Measurements from ENCODE around the gene RAB22A. TPM values are rescaled to one million over a fixed set of nuclear protein-coding genes. Genes with fewer than 3 reads are reported as not detected.
"Not testable (repeated sequence)": the region's sequence is repeated elsewhere in the genome, so short reads cannot be mapped to it uniquely, and the experiment has no call there.

The RAB22A gene
- total RNA-seq, 2 donors from 2014 or later: 8.4 to 11.6 TPM

DNA sequence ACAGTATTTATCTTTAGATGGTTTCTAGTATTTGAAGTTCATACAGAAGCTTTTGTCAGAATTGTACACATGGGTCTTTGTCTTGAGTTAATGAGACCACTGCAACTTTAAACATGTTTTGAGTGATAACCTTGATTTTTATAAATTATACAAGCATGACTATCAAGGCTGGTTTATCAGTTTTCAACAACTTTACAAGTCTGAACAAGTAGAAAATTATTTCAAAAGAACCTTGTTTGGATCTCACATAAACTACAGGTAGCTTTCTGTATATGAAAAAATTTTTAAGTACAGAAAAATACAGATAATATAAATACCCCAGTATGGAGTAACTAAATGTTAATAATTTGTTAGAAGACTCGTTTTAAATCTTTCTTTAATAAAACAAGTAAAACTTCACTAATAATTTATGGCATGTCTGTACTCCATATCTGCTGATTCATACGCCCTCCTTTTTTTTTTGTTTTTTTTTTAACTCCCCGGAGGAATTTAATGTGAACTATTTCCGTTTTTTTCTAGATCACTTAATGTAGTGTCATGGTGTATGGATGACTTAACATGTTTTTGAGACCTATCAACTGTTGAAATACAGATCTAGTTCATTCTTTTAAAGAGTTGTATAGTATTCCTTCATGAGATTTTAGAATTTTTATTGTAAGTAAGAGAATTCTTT lies 97.8 kb downstream of the RAB22A start:
- H3K4me3 ChIP-seq (ENCODE audit: low read length): no peak overlapping the region
- H3K27ac ChIP-seq (ENCODE audit: low read depth, low read length): no peak overlapping the region
- no peaks in the 10 kb centered on the region for H3K27me3 ChIP-seq (ENCODE audit: control insufficient read depth, insufficient read depth, low read length, poor library complexity, severe bottlenecking)
- Mint-ChIP-seq H3K27ac (peak overlapping the region; percentile 16), H3K9me3 (no peaks in the 10 kb centered on the region), H3K27me3 (ENCODE audit: insufficient read depth) (no peaks in the 10 kb centered on the region), H3K36me3 (ENCODE audit: low read depth) (peaks cover 4% of the 10 kb centered on the region), H3K4me3 (no peak overlapping the region), H3K4me1 (peaks cover 19% of the 10 kb centered on the region)
- H3K9ac ChIP-seq (ENCODE audit: extremely low read depth, low read length, poor library complexity, severe bottlenecking): no peak overlapping the region
- 89% methylated on average over 4 of the region's 4 CpGs; no CpG with 5 or more reads in 1 of the 2 experiments for WGBS, 2 experiments (ENCODE audit: insufficient coverage in 1 of 2, insufficient read length in 1 of 2)
- H3K4me1 ChIP-seq (ENCODE audit: control insufficient read depth, insufficient read depth, low read length): peaks cover 3% of the 10 kb centered on the region
- H3K36me3 ChIP-seq (ENCODE audit: control insufficient read depth, insufficient read depth, low read length): peaks cover 6% of the 10 kb centered on the region
- no peak for DNase-seq
- TF ChIP-seq, protein P1, sequence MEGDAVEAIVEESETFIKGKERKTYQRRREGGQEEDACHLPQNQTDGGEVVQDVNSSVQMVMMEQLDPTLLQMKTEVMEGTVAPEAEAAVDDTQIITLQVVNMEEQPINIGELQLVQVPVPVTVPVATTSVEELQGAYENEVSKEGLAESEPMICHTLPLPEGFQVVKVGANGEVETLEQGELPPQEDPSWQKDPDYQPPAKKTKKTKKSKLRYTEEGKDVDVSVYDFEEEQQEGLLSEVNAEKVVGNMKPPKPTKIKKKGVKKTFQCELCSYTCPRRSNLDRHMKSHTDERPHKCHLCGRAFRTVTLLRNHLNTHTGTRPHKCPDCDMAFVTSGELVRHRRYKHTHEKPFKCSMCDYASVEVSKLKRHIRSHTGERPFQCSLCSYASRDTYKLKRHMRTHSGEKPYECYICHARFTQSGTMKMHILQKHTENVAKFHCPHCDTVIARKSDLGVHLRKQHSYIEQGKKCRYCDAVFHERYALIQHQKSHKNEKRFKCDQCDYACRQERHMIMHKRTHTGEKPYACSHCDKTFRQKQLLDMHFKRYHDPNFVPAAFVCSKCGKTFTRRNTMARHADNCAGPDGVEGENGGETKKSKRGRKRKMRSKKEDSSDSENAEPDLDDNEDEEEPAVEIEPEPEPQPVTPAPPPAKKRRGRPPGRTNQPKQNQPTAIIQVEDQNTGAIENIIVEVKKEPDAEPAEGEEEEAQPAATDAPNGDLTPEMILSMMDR (conservative IDR thresholded peaks at IDR 0.05): no peak
- H3K9me3 ChIP-seq (ENCODE audit: control insufficient read depth, low read length): no peaks in the 10 kb centered on the region

DNA sequence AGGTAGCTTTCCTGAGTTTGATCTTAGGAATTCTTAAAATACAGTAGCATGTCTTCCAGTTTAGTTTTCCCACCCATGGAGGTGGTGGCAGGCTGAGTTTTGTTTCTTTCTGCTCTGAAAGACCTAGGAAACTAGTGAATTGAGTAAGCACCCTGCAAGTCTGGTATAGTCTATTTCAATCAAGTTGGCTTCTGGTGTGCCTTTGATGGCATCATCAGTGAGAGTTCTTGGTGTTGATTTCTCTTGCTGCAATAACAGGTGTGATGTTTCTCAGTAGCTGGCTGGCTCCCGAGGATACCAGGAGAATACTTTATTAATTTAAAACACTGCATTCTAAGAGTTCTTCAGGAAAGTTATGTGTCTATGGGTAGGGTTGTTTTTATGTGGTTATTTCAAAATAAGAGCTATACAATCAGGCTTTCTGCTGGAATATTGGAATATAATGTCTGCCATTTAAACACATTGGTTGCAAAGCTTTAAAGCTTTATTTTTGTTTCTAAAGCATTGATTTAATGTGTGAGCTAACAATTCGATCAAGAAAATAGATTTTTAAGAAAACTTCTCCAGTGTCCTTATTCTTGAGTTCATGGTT lies 98.5 kb downstream of the RAB22A start:
- Mint-ChIP-seq H3K9me3 (peaks cover 4% of the 10 kb centered on the region), H3K4me1 (peaks cover 19% of the 10 kb centered on the region), H3K27me3 (ENCODE audit: insufficient read depth) (no peaks in the 10 kb centered on the region), H3K36me3 (ENCODE audit: low read depth) (peaks cover 7% of the 10 kb centered on the region), H3K4me3 (no peak overlapping the region), H3K27ac (peak overlapping the region; percentile 16)
- H3K27me3 ChIP-seq (ENCODE audit: control insufficient read depth, insufficient read depth, low read length, poor library complexity, severe bottlenecking): no peaks in the 10 kb centered on the region
- H3K36me3 ChIP-seq (ENCODE audit: control insufficient read depth, insufficient read depth, low read length): peaks cover 6% of the 10 kb centered on the region
- H3K4me1 ChIP-seq (ENCODE audit: control insufficient read depth, insufficient read depth, low read length): peaks cover 7% of the 10 kb centered on the region
- H3K4me3 ChIP-seq (ENCODE audit: low read length): no peak overlapping the region
- no peak for DNase-seq
- H3K27ac ChIP-seq (ENCODE audit: low read depth, low read length): no peak overlapping the region
- 85 to 100% methylated on average over 1 of the region's 2 CpGs for WGBS, 2 experiments (ENCODE audit: insufficient coverage in 1 of 2, insufficient read length in 1 of 2)
- H3K9me3 ChIP-seq (ENCODE audit: control insufficient read depth, low read length): no peaks in the 10 kb centered on the region
- TF ChIP-seq, protein P1 (conservative IDR thresholded peaks at IDR 0.05): no peak
- no peak overlapping the region for H3K9ac ChIP-seq (ENCODE audit: extremely low read depth, low read length, poor library complexity, severe bottlenecking)

DNA sequence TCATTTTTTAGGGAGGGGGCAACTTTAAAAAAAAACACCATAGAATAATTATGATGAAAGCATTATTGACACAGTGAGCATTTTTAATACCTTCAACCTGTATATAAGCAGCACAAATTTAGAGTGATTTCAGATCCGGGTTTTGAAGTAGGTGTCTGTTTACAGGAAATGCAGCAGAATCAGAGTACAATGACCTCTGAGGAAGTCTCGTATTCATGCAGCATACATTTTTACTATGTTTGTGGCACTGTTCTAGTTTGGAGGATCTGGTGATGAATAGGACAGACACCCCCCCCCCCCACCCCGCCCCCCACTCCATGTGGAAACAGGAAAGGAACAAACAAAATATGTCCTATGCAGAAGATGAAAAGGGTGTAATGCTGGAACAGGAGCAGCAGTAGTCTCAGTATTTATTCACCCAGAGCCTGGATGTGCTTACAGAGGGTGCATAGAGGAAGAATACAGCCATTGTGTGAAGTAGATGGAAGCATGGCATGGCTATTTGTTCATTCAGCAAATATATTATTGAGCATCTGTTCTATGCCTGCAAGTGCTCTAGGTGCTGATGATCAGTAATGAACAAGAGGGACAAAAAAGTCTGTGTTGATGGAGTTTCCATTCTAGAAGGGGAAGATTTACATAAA lies 99.2 kb downstream of the RAB22A start:
- Histone ChIP-seq H3K36me3 (ENCODE audit: control insufficient read depth, insufficient read depth, low read length) (peaks cover 6% of the 10 kb centered on the region), H3K4me1 (ENCODE audit: control insufficient read depth, insufficient read depth, low read length) (peaks cover 7% of the 10 kb centered on the region), H3K9ac (ENCODE audit: extremely low read depth, low read length, poor library complexity, severe bottlenecking) (no peak overlapping the region), H3K27me3 (ENCODE audit: control insufficient read depth, insufficient read depth, low read length, poor library complexity, severe bottlenecking) (no peaks in the 10 kb centered on the region), H3K9me3 (ENCODE audit: control insufficient read depth, low read length) (no peaks in the 10 kb centered on the region), H3K27ac (ENCODE audit: low read depth, low read length) (peak overlapping the region; percentile 30), H3K4me3 (ENCODE audit: low read length) (no peak overlapping the region)
- peaks cover 4% of the 10 kb centered on the region for H3K9me3 Mint-ChIP-seq
- peaks cover 19% of the 10 kb centered on the region for H3K4me1 Mint-ChIP-seq
- WGBS, 2 experiments (ENCODE audit: insufficient coverage in 1 of 2, insufficient read length in 1 of 2): 84% methylated on average over 3 of the region's 3 CpGs; no CpG with 5 or more reads in 1 of the 2 experiments
- no peak for DNase-seq
- peak overlapping the region; percentile 14 for H3K27ac Mint-ChIP-seq
- no peaks in the 10 kb centered on the region for H3K27me3 Mint-ChIP-seq (ENCODE audit: insufficient read depth)
- TF ChIP-seq, protein P1 (conservative IDR thresholded peaks at IDR 0.05): no peak
- H3K4me3 Mint-ChIP-seq: no peak overlapping the region
- H3K36me3 Mint-ChIP-seq (ENCODE audit: low read depth): peaks cover 7% of the 10 kb centered on the region

DNA sequence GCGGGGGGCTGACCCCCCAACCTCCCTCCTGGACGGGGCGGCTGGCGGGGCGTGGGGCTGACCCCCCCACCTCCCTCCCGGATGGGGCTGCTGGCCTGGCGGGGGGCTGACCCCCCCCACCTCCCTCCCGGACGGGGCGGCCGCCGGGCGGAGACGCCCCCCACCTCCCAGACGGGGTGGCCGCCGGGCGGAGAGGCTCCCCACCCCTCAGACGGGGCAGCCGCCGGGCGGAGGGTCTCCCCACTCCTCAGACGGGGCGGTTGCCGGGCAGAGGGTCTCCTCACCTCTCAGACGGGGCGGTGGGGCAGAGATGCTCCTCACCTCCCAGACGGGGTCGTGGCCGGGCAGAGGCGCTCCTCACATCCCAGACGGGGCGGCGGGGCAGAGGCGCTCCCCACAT lies 104.7 kb downstream of the RAB22A start:
- not testable (repeated sequence) for H3K4me1 ChIP-seq (ENCODE audit: control insufficient read depth, insufficient read depth, low read length); H3K4me3 Mint-ChIP-seq; H3K9me3 ChIP-seq (ENCODE audit: control insufficient read depth, low read length); H3K9ac ChIP-seq (ENCODE audit: extremely low read depth, low read length, poor library complexity, severe bottlenecking); H3K4me3 ChIP-seq (ENCODE audit: low read length); H3K27me3 Mint-ChIP-seq (ENCODE audit: insufficient read depth); H3K27ac Mint-ChIP-seq; H3K27me3 ChIP-seq (ENCODE audit: control insufficient read depth, insufficient read depth, low read length, poor library complexity, severe bottlenecking); DNase-seq; H3K27ac ChIP-seq (ENCODE audit: low read depth, low read length)
- Mint-ChIP-seq H3K4me1 (peaks cover 24% of the 10 kb centered on the region), H3K36me3 (ENCODE audit: low read depth) (peaks cover 25% of the 10 kb centered on the region), H3K9me3 (peaks cover 16% of the 10 kb centered on the region)
- H3K36me3 ChIP-seq (ENCODE audit: control insufficient read depth, insufficient read depth, low read length): peaks cover 31% of the 10 kb centered on the region
- WGBS, 2 experiments (ENCODE audit: insufficient coverage in 1 of 2, insufficient read length in 1 of 2): 96% methylated on average over 19 of the region's 35 CpGs; no CpG with 5 or more reads in 1 of the 2 experiments

DNA sequence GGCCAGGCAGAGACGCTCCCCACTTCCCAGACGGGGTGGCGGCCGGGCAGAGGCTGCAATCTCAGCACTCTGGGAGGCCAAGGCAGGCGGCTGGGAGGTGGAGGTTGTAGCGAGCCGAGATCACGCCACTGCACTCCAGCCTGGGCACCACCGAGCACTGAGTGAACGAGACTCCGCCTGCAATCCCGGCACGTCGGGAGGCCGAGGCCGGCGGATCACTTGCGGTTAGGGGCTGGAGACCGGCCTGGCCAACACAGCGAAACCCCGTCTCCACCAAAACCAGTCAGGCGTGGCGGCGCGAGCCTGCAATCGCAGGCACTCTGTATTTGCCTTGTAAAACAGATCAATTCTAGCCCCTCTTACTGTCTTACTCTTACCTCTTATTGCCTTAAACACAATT lies 105.3 kb downstream of the RAB22A start:
- not testable (repeated sequence) for H3K27ac Mint-ChIP-seq; H3K27me3 ChIP-seq (ENCODE audit: control insufficient read depth, insufficient read depth, low read length, poor library complexity, severe bottlenecking); H3K27me3 Mint-ChIP-seq (ENCODE audit: insufficient read depth); H3K27ac ChIP-seq (ENCODE audit: low read depth, low read length); H3K9ac ChIP-seq (ENCODE audit: extremely low read depth, low read length, poor library complexity, severe bottlenecking); H3K4me3 ChIP-seq (ENCODE audit: low read length); H3K4me3 Mint-ChIP-seq; H3K9me3 ChIP-seq (ENCODE audit: control insufficient read depth, low read length); DNase-seq; H3K4me1 ChIP-seq (ENCODE audit: control insufficient read depth, insufficient read depth, low read length)
- H3K9me3 Mint-ChIP-seq: peaks cover 16% of the 10 kb centered on the region
- 95 to 98% methylated on average over 10 to 24 of the region's 26 CpGs for WGBS, 2 experiments (ENCODE audit: insufficient coverage in 1 of 2, insufficient read length in 1 of 2)
- H3K36me3 ChIP-seq (ENCODE audit: control insufficient read depth, insufficient read depth, low read length): peaks cover 36% of the 10 kb centered on the region
- peaks cover 24% of the 10 kb centered on the region for H3K4me1 Mint-ChIP-seq
- peaks cover 31% of the 10 kb centered on the region for H3K36me3 Mint-ChIP-seq (ENCODE audit: low read depth)

Measured in endodermal cell (in vitro differentiated cells).